GM18951 (cell line): ENCODE measurements around the gene CD93.

Experiments used
- POLR2A ChIP-seq: IDR thresholded peaks from 4 replicates; pipeline ENCODE4 v1.6.1; 2011; ENCODE audit warnings: mild to moderate bottlenecking; ENCODE audit not compliant: insufficient read length, insufficient read depth; ENCODE audit errors: extremely low read depth
- in situ Hi-C: fragments of 300-500 bp; cut with MboI; formaldehyde crosslinking; loops from one replicate; pipeline ENCODE4 v1.12.0; 2022; ENCODE audit warnings: low sequenced_read_pairs, mixed read lengths, inconsistent platforms; ENCODE audit not compliant: unreplicated experiment

CD93 gene

GRCh38 chr20:23087587-23088251, 1.6 kb upstream of the CD93 start:
- in situ Hi-C loops = no loop called here
- no peak for TF ChIP-seq POLR2A

- no peak for TF ChIP-seq POLR2A
- in situ Hi-C loops = no loop called here
These were observed 847 bp upstream of the CD93 start for GRCh38 chr20:23086931-23087411.

- no peak for TF ChIP-seq POLR2A
- in situ Hi-C loops = no loop called here
These were observed 578 bp downstream of the CD93 start for GRCh38 chr20:23085436-23086055.

- TF ChIP-seq POLR2A = no peak
- in situ Hi-C loops = no loop called here
These were observed 1.2 kb downstream of the CD93 start for GRCh38 chr20:23084845-23085365.

- TF ChIP-seq POLR2A = no peak
- in situ Hi-C loops = no loop called here
These were observed 1.8 kb downstream of the CD93 start for GRCh38 chr20:23084282-23084844.

GRCh38 chr20:23083553-23084220, 2.4 kb downstream of the CD93 start:
- TF ChIP-seq POLR2A = no peak
- in situ Hi-C loops = no loop called here

GRCh38 chr20:23082846-23083552, 3.1 kb downstream of the CD93 start:
- TF ChIP-seq POLR2A = no peak
- in situ Hi-C loops = no loop called here

GRCh38 chr20:23081263-23081819, 4.8 kb downstream of the CD93 start:
- in situ Hi-C loops = no loop called here
- TF ChIP-seq POLR2A = no peak

GRCh38 chr20:23080521-23080920, 5.6 kb downstream of the CD93 start:
- in situ Hi-C loops = no loop called here
- TF ChIP-seq POLR2A = no peak

- in situ Hi-C loops = no loop called here
- no peak for TF ChIP-seq POLR2A
These were observed 6.2 kb downstream of the CD93 start for GRCh38 chr20:23079926-23080325.

- TF ChIP-seq POLR2A = no peak
- in situ Hi-C loops = no loop called here
These were observed 7.1 kb downstream of the CD93 start for GRCh38 chr20:23079016-23079351.

- in situ Hi-C loops = no loop called here
- no peak for TF ChIP-seq POLR2A
These were observed 7.6 kb downstream of the CD93 start for GRCh38 chr20:23078351-23079015.
